ENCODE results near the gene RNF150.

DNA sequence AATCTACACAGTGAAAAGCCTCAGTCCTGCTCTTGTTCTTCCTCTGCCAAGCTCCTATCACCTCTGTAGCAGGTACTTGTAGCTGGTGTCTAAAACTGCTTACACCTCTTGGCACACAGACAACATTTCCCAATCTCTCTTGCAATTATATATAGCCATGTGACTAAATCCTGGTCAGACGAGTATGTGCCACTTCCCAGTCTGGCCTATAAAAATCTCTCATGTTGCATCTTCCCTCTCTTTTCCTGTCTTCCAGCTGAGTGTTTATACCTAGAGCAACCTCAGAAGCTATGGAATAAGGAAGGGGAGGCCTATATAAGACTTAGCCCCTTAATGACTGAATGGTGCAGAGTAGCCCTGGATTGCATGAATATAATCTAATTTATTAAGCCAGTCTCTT, 105.8 kb downstream of the RNF150 start:
- no peak for TF ChIP-seq POLR2A (IDR thresholded peaks at IDR 0.05)
- TF ChIP-seq, protein P1, sequence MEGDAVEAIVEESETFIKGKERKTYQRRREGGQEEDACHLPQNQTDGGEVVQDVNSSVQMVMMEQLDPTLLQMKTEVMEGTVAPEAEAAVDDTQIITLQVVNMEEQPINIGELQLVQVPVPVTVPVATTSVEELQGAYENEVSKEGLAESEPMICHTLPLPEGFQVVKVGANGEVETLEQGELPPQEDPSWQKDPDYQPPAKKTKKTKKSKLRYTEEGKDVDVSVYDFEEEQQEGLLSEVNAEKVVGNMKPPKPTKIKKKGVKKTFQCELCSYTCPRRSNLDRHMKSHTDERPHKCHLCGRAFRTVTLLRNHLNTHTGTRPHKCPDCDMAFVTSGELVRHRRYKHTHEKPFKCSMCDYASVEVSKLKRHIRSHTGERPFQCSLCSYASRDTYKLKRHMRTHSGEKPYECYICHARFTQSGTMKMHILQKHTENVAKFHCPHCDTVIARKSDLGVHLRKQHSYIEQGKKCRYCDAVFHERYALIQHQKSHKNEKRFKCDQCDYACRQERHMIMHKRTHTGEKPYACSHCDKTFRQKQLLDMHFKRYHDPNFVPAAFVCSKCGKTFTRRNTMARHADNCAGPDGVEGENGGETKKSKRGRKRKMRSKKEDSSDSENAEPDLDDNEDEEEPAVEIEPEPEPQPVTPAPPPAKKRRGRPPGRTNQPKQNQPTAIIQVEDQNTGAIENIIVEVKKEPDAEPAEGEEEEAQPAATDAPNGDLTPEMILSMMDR (IDR thresholded peaks at IDR 0.05): no peak
- TF ChIP-seq EP300 (IDR thresholded peaks at IDR 0.05): no peak

Data from tibial nerve (tissue), 4 donors.